Osteocyte (in vitro differentiated cells): Measurements from ENCODE around the gene IBA57. TPM values are rescaled to one million over a fixed set of nuclear protein-coding genes. Genes with fewer than 3 reads are reported as not detected.
"Not testable (repeated sequence)": the region's sequence is repeated elsewhere in the genome, so short reads cannot be mapped to it uniquely, and the experiment has no call there.

Experiments
- DNase-seq: peaks from one replicate; pipeline ENCODE4 v3.0.0; 2021; ENCODE audit warnings: mixed read lengths; ENCODE audit not compliant: unreplicated experiment; ENCODE audit errors: extremely low spot score
- H3K27ac Mint-ChIP-seq: one replicate; pipeline ENCODE4 v1.8.0; 2021; ENCODE audit warnings: mild to moderate bottlenecking, mixed read lengths; ENCODE audit not compliant: unreplicated experiment
- H3K27me3 Mint-ChIP-seq: one replicate; pipeline ENCODE4 v1.8.0; 2021; ENCODE audit warnings: mixed read lengths; ENCODE audit not compliant: unreplicated experiment
- H3K36me3 Mint-ChIP-seq: one replicate; pipeline ENCODE4 v1.8.0; 2021; ENCODE audit warnings: mixed read lengths; ENCODE audit not compliant: unreplicated experiment
- H3K4me1 Mint-ChIP-seq: one replicate; pipeline ENCODE4 v1.8.0; 2021; ENCODE audit warnings: mixed read lengths; ENCODE audit not compliant: unreplicated experiment
- H3K4me3 Mint-ChIP-seq: one replicate; pipeline ENCODE4 v1.8.0; 2021; ENCODE audit warnings: mild to moderate bottlenecking, moderate library complexity, mixed read lengths; ENCODE audit not compliant: unreplicated experiment
- H3K9me3 Mint-ChIP-seq: one replicate; pipeline ENCODE4 v1.8.0; 2021; ENCODE audit warnings: mixed read lengths; ENCODE audit not compliant: unreplicated experiment
- CTCF ChIP-seq: fragments of 200-600 bp; sonication (generic); IDR thresholded peaks from 2 replicates; pipeline ENCODE4 v1.5.0; 2021; ENCODE audit warnings: antibody characterized with exemption, mild to moderate bottlenecking, moderate library complexity
- total RNA-seq: library from RNA; stranded (reverse); gene quantifications from 2 replicates; pipeline ENCODE4 v1.2.1, GENCODE V29; 2021

Gene IBA57
- total RNA-seq, 1 donor from 2014 or later = 8.1 TPM

GRCh38 chr1:228217551-228218344, 52.1 kb downstream of the IBA57 start:
- Mint-ChIP-seq H3K27me3 (no peaks in the 10 kb centered on the region), H3K4me3 (no peak overlapping the region), H3K4me1 (peaks cover 4% of the 10 kb centered on the region), H3K9me3 (no peaks in the 10 kb centered on the region), H3K27ac (peak overlapping the region; percentile 52), H3K36me3 (no peaks in the 10 kb centered on the region)
- peak; percentile 59 for DNase-seq
- peak; percentile 57 for TF ChIP-seq CTCF

- no peak overlapping the region for H3K27ac Mint-ChIP-seq
- peak; percentile 69 for DNase-seq
- no peak for TF ChIP-seq CTCF
- H3K4me3 Mint-ChIP-seq = no peak overlapping the region
- H3K4me1 Mint-ChIP-seq = peaks cover 2% of the 10 kb centered on the region
- H3K36me3 Mint-ChIP-seq = no peaks in the 10 kb centered on the region
- no peaks in the 10 kb centered on the region for H3K27me3 Mint-ChIP-seq
- H3K9me3 Mint-ChIP-seq = no peaks in the 10 kb centered on the region
Observed at GRCh38 chr1:228218513-228219244, 53.1 kb downstream of the IBA57 start.

- no peaks in the 10 kb centered on the region for H3K27me3 Mint-ChIP-seq
- H3K36me3 Mint-ChIP-seq = peaks cover 3% of the 10 kb centered on the region
- DNase-seq = peak; percentile 77
- H3K9me3 Mint-ChIP-seq = no peaks in the 10 kb centered on the region
- H3K27ac Mint-ChIP-seq = no peak overlapping the region
- H3K4me1 Mint-ChIP-seq = peaks cover 2% of the 10 kb centered on the region
- no peak for TF ChIP-seq CTCF
- H3K4me3 Mint-ChIP-seq = no peak overlapping the region
Observed at GRCh38 chr1:228219245-228219961, 53.8 kb downstream of the IBA57 start.

GRCh38 chr1:228219962-228220780, 54.6 kb downstream of the IBA57 start:
- H3K27ac Mint-ChIP-seq = no peak overlapping the region
- no peaks in the 10 kb centered on the region for H3K27me3 Mint-ChIP-seq
- peak; percentile 76 for DNase-seq
- H3K4me1 Mint-ChIP-seq = peaks cover 2% of the 10 kb centered on the region
- no peak for TF ChIP-seq CTCF
- H3K9me3 Mint-ChIP-seq = no peaks in the 10 kb centered on the region
- no peak overlapping the region for H3K4me3 Mint-ChIP-seq
- H3K36me3 Mint-ChIP-seq = peaks cover 8% of the 10 kb centered on the region

- not testable (repeated sequence) for H3K27ac Mint-ChIP-seq
Observed at GRCh38 chr1:228221097-228221496, 55.5 kb downstream of the IBA57 start.

More at GRCh38 chr1:228221097-228221496, 55.5 kb downstream of the IBA57 start:
- not testable (repeated sequence) for H3K4me3 Mint-ChIP-seq, H3K27me3 Mint-ChIP-seq, H3K9me3 Mint-ChIP-seq, DNase-seq, H3K4me1 Mint-ChIP-seq
- H3K36me3 Mint-ChIP-seq = peaks cover 12% of the 10 kb centered on the region
